Ovary (tissue), 9 donors: ENCODE results near the gene EPN3. TPM values are rescaled to one million over a fixed set of nuclear protein-coding genes. Genes with fewer than 3 reads are reported as not detected.

Source experiments
- DNase-seq, 5 donors: peaks; one replicate each; pipeline ENCODE4 v3.0.0-alpha.2; 2019 to 2020
- H3K27ac ChIP-seq, 2 donors: fragments of 200-600 bp; one replicate each; pipeline versions ENCODE4 v1.5.1 to v1.8.0; 2019 to 2022
- H3K27me3 ChIP-seq: fragments of 200-600 bp; one replicate; pipeline ENCODE4 v1.8.0; 2022
- H3K36me3 ChIP-seq: fragments of 200-600 bp; sonication (generic); one replicate; pipeline ENCODE4 v1.5.1; 2019
- H3K4me1 ChIP-seq: one replicate; pipeline ENCODE4 v1.8.1; 2013; ENCODE audit warnings: mild to moderate bottlenecking, moderate library complexity; ENCODE audit not compliant: insufficient read depth
- H3K4me3 ChIP-seq: fragments of 200-600 bp; sonication (generic); one replicate; pipeline ENCODE4 v1.5.1; 2017
- H3K9me3 ChIP-seq, 2 donors: fragments of 200-600 bp in 1 of 2; sonication (generic) in 1 of 2; one replicate each; pipeline versions ENCODE4 v1.5.1 to v1.8.1; 2013 to 2019; ENCODE audit warnings: mild to moderate bottlenecking in 1 of 2, moderate library complexity in 1 of 2
- EP300 ChIP-seq: sonication (generic); formaldehyde crosslinking; IDR thresholded peaks from one replicate; pipeline ENCODE4 v1.6.1; 2017; ENCODE audit warnings: antibody characterized with exemption
- POLR2A ChIP-seq: fragments of 450-650 bp; IDR thresholded peaks from one replicate; pipeline ENCODE4 v1.6.1; 2017; ENCODE audit warnings: antibody characterized with exemption, mild to moderate bottlenecking, moderate library complexity
- WGBS, 3 donors: extraction: QIAGEN DNeasy Blood & Tissue Kit in 1 of 3; methylation state at CpG; one replicate each; pipeline versions ENCODE4 v1.1.5 to v1.1.7; 2013 to 2017; 5-methylcytosine and 5-hydroxymethylcytosine counted together
- intact Hi-C, 4 donors: fragments of 100-400 bp; cut with DNase I; formaldehyde crosslinking; loops; one replicate each; pipeline versions ENCODE4 v1.11.0 to v1.15.1; 2022 to 2023
- polyA plus RNA-seq, 2 donors: library from polyadenylated mRNA; stranded (reverse); fragments of 200-250 nt in 1 of 2; fragments of 350-450 nt in 1 of 2; fragmentation: Illumina TruSeq in 1 of 2; extraction: RNeasy Lipid Tissue Mini Kit (QIAGEN cat#74804) in 1 of 2; gene quantifications; one replicate each; pipeline ENCODE4 v1.2.3, GENCODE V29; 2013 to 2014
- total RNA-seq, 7 donors: library from RNA; depleted of rRNA in 2 of 7; stranded (reverse); fragments of >200 nt in 2 of 7; fragmentation: NEBNext Ultra II Directional in 3 of 7; extraction: Animal tissue kit (Norgen Biotek cat#: 25700) in 3 of 7; gene quantifications; one replicate each; pipeline versions ENCODE4 v1.1.0 to v1.2.4, GENCODE V29; 2016 to 2023
- TF ChIP-seq, protein P1 (sequence below), 3 donors: fragments of 450-650 bp in 2 of 3; fragments of 200-600 bp in 1 of 3; IDR thresholded peaks; one replicate each; pipeline versions ENCODE4 v1.5.1 to v1.8.0; 2016 to 2022; ENCODE audit warnings: antibody characterized with exemption in 3 of 3, mild to moderate bottlenecking in 1 of 3
- donor health status: DM: no; HTN: no; CAD: no; lungs with moderate emphysema.
- donor health status: DM: no; HTN: no; CAD: no.
- donor health status: Bipolar disorder and iron deficiency.
- donor health status: DM: yes; HTN: yes; CAD: no.
- donor health status: DM: no; HTN: no; CAD: no.
- donor health status: DM: yes; HTN: yes; CAD: no.

Gene EPN3
- total and polyA plus RNA-seq, 9 donors: 6.2 to 33.4 (median 21.0) TPM

DNA sequence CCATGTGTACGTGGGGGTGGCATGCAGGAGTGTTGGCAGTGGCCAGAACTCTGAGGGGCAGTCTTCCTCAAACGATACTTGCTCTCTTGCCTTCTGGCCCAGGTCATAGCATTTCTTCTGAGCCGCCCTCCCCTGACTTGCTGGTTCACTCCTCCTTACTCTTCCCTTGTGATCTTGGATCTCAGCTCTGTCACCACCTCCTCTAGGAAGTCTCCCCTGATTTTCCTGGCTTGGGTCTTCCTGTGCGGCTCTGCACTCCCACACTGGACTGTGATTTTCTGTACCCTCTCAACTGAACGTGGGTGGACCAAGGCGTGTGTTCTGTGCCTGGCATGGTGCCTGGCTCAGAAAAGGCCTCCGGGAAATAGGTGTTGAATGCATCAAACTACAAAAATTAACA is 2.9 kb downstream of the EPN3 start:
- intact Hi-C loops: loop anchor here in 2 of 4 donors (10.0 kb wide), 1 partner anchor 51 kb away; no protein-coding TSS in a partner anchor
- 82 to 88% (median 84%) methylated on average over 7 of the region's 7 CpGs for WGBS, 3 donors
- H3K4me3 ChIP-seq: no peak overlapping the region

DNA sequence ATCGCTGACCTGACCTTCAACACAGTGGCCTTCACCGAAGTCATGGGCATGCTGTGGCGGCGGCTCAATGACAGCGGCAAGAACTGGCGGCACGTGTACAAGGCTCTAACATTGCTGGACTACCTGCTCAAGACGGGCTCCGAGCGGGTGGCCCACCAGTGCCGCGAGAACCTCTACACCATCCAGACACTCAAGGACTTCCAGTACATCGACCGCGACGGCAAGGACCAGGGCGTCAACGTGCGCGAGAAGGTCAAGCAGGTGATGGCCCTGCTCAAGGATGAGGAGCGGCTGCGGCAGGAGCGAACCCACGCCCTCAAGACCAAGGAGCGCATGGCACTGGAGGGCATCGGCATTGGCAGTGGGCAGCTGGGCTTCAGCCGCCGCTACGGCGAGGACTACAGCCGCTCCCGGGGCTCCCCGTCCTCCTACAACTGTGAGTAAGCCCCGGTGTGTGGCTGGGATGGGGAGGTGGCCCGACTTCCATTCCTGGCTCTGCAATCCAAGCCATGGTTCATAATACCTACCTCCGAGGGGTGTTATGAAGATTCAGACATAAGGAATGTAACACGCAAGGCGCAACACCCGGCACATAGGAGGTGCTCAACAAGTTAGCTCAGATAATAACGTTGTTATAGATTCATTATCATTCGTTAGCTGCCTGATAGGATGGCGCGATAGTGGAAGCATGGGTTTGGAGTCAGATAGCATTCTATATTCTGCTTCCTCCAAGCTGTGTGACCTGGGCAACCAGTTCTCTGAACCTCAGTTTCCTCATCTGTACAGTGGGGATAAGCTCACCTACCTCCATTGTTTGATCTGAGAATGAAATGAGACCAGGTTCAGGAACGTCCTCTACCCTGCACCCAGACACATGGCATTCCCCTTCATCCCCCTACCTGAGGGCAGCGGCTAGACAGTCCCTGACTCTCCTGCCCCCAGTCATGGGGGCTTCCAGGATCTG is 4.4 kb downstream of the EPN3 start:
- Histone ChIP-seq H3K4me3 (no peak overlapping the region), H3K36me3 (no peaks in the 10 kb centered on the region), H3K27ac (no peak overlapping the region), H3K9me3 (no peaks in the 10 kb centered on the region), H3K4me1 (peaks cover 12% of the 10 kb centered on the region), H3K27me3 (no peaks in the 10 kb centered on the region)
- intact Hi-C loops: loop anchor here in 2 of 4 donors (10.0 kb wide), 1 partner anchor 52 kb away; no protein-coding TSS in a partner anchor
- TF ChIP-seq, protein P1, sequence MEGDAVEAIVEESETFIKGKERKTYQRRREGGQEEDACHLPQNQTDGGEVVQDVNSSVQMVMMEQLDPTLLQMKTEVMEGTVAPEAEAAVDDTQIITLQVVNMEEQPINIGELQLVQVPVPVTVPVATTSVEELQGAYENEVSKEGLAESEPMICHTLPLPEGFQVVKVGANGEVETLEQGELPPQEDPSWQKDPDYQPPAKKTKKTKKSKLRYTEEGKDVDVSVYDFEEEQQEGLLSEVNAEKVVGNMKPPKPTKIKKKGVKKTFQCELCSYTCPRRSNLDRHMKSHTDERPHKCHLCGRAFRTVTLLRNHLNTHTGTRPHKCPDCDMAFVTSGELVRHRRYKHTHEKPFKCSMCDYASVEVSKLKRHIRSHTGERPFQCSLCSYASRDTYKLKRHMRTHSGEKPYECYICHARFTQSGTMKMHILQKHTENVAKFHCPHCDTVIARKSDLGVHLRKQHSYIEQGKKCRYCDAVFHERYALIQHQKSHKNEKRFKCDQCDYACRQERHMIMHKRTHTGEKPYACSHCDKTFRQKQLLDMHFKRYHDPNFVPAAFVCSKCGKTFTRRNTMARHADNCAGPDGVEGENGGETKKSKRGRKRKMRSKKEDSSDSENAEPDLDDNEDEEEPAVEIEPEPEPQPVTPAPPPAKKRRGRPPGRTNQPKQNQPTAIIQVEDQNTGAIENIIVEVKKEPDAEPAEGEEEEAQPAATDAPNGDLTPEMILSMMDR (IDR thresholded peaks at IDR 0.05): no peak
- TF ChIP-seq POLR2A: no peak
- TF ChIP-seq EP300: no peak
- peak in 1 of 5 donors; percentile 47 for DNase-seq
- WGBS, 3 donors: 94 to 96% (median 94%) methylated on average over 45 of the region's 45 CpGs

More for the DNA sequence above, 2.9 kb downstream of the EPN3 start:
- DNase-seq: no peak
- Histone ChIP-seq H3K4me1 (peaks cover 9% of the 10 kb centered on the region), H3K27me3 (no peaks in the 10 kb centered on the region), H3K36me3 (no peaks in the 10 kb centered on the region), H3K9me3 (no peaks in the 10 kb centered on the region), H3K27ac (peak overlapping the region in 1 of 2 donors; percentile 23)
- TF ChIP-seq POLR2A: no peak
- TF ChIP-seq EP300: no peak
- TF ChIP-seq, protein P1 (IDR thresholded peaks at IDR 0.05): no peak

DNA sequence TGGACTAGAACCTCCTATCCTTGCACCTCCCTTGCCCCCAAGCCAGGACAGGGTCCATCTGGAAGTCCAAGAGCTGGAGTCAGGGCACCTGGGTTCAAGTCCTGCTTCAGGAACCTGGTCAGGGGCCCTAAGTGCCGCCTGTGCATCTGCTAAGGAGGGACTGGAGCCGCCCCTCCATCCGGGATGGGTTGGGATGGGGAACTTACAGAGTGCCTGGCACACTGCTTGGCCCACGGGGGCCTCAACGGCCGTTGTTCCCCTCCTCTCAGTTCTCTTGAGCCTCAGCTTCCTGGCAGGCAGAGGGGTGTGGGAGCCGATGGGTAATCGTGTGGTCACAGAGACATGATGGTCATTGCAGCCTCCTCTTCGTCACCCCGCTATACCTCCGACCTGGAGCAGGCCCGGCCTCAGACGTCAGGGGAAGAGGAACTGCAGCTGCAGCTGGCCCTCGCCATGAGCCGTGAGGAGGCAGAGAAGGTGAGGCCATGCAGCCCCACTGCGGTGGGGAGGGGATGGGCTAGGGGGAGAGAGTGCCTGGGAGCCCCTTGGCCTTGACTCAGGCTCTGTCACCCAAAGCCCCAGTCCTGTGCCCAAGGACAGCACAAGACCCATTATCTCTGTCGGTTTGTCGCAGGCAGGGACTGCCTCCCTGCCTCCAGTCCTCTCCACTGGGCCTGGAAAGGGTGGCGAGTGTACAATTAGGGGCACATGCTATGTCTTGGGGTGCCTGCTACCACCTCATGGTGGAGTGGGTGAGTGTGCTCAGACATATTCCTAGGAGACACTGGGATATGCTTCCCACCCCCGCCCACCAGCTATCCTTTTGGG is 5.4 kb downstream of the EPN3 start:
- Histone ChIP-seq H3K4me1 (peaks cover 12% of the 10 kb centered on the region), H3K9me3 (no peaks in the 10 kb centered on the region), H3K27me3 (no peaks in the 10 kb centered on the region), H3K36me3 (no peaks in the 10 kb centered on the region), H3K4me3 (no peak overlapping the region), H3K27ac (peak overlapping the region in 1 of 2 donors; percentile 13)
- TF ChIP-seq, protein P1 (IDR thresholded peaks at IDR 0.05): no peak
- TF ChIP-seq POLR2A (no peak), EP300 (no peak)
- intact Hi-C loops: loop anchor here in 2 of 4 donors (10.0 kb wide), 1 partner anchor 53 kb away; no protein-coding TSS in a partner anchor
- WGBS, 3 donors: 86 to 90% (median 86%) methylated on average over 20 of the region's 20 CpGs
- no peak for DNase-seq
